KMS-11 (cell line): ENCODE measurements around the gene ARHGEF17.

ENCODE experiments used
- H2AFZ ChIP-seq: fragments of 200-600 bp; sonication (generic); 2 replicates; pipeline ENCODE4 v1.6.1; 2016; ENCODE audit warnings: antibody characterized with exemption, mixed run types, low read depth
- H3K27ac ChIP-seq: fragments of 200-600 bp; sonication (generic); 2 replicates; pipeline ENCODE4 v1.6.1; 2016; ENCODE audit warnings: mild to moderate bottlenecking, mixed run types
- H3K27me3 ChIP-seq: fragments of 200-600 bp; sonication (generic); 2 replicates; pipeline ENCODE4 v1.6.1; 2017; ENCODE audit warnings: mild to moderate bottlenecking, low read depth, mixed run types, moderate library complexity; ENCODE audit not compliant: insufficient read depth
- H3K36me3 ChIP-seq: fragments of 200-600 bp; sonication (generic); 2 replicates; pipeline ENCODE4 v1.6.1; 2017; ENCODE audit warnings: mild to moderate bottlenecking, mixed run types; ENCODE audit not compliant: insufficient read depth
- H3K4me1 ChIP-seq: fragments of 200-600 bp; sonication (generic); 2 replicates; pipeline ENCODE4 v1.6.1; 2016; ENCODE audit warnings: mild to moderate bottlenecking, low read depth, mixed run types; ENCODE audit not compliant: poor library complexity, severe bottlenecking
- H3K4me2 ChIP-seq: fragments of 200-600 bp; sonication (generic); 2 replicates; pipeline ENCODE4 v1.7.0; 2016; ENCODE audit warnings: mild to moderate bottlenecking, mixed run types
- H3K4me3 ChIP-seq: fragments of 200-600 bp; sonication (generic); IDR thresholded peaks from 2 replicates; pipeline ENCODE4 v1.6.1; 2017; ENCODE audit warnings: low read depth, low read length, mixed read lengths; ENCODE audit not compliant: insufficient read depth
- H3K79me2 ChIP-seq: fragments of 200-600 bp; sonication (generic); 2 replicates; pipeline ENCODE4 v1.6.1; 2016; ENCODE audit warnings: low read depth, mixed run types; ENCODE audit not compliant: insufficient read depth
- H3K9ac ChIP-seq: fragments of 200-600 bp; sonication (generic); 2 replicates; pipeline ENCODE4 v1.6.1; 2016; ENCODE audit warnings: mild to moderate bottlenecking, mixed run types
- H4K20me1 ChIP-seq: fragments of 200-600 bp; sonication (generic); 2 replicates; pipeline ENCODE4 v1.6.1; 2016; ENCODE audit warnings: mild to moderate bottlenecking, mixed run types; ENCODE audit not compliant: insufficient read depth
- CTCF ChIP-seq: fragments of 200-600 bp; sonication (generic); conservative IDR thresholded peaks from 2 replicates; pipeline ENCODE4 v1.6.1; 2017; ENCODE audit warnings: low read depth, mild to moderate bottlenecking, antibody characterized with exemption, low read length, moderate library complexity, mixed read lengths

The ARHGEF17 gene

DNA sequence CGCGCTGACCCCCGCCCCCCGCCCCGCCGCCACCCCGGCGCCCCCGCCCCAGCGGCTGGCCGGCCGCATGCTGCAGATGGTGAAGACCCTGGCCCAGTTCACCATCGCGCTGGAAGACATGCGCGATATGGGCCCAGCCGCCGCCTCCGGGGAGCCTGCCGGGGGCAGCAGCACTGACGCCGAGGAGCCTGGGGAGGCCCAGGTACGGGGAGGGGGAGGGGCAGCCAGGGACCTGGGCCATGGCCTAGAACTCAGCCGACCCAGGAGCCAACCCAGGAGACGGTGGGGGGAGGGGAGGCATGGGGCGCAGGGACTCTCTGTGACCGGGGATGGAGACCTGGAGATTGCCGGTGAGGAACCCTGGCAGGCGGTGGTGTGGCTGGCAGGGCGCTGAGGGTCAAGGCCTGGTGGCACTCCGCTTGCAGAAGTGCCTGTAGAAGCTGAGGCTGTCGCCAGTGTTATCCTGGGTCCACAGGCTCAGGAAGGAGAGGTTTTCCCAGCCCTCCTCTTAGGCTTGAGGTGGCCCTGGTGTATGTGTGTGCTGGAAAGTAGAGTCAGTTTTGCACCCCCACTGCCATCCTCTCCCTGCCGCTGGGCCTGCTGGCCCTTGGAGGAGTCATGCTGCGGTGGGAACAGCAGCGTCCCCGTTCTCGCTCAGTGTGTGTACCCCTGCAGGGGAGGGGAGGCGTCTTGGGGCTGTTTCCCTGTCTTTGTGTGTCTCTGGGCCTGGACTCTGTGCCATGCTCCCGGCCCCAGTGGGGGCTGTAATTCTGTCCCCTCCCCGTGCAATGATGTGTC, 35.2 kb downstream of the ARHGEF17 start:
- Histone ChIP-seq H3K9ac (no peak overlapping the region), H3K4me1 (no peaks in the 10 kb centered on the region), H3K4me2 (no peak overlapping the region), H4K20me1 (no peaks in the 10 kb centered on the region), H3K79me2 (no peaks in the 10 kb centered on the region), H3K4me3 (no peak overlapping the region), H3K27me3 (no peaks in the 10 kb centered on the region), H3K27ac (no peak overlapping the region), H3K36me3 (no peaks in the 10 kb centered on the region), H2AFZ (no peak overlapping the region)
- TF ChIP-seq CTCF, result no peak

- Histone ChIP-seq H3K36me3 (no peaks in the 10 kb centered on the region), H3K27ac (no peak overlapping the region), H3K9ac (no peak overlapping the region), H3K27me3 (no peaks in the 10 kb centered on the region), H3K4me1 (no peaks in the 10 kb centered on the region), H3K4me3 (no peak overlapping the region), H3K79me2 (no peaks in the 10 kb centered on the region), H2AFZ (no peak overlapping the region), H3K4me2 (no peak overlapping the region), H4K20me1 (no peaks in the 10 kb centered on the region)
- TF ChIP-seq CTCF, result no peak
Measured at GRCh38 chr11:73344191-73344607, 36.1 kb downstream of the ARHGEF17 start.

- no peaks in the 10 kb centered on the region for H3K36me3 ChIP-seq
- H3K27ac ChIP-seq, result no peak overlapping the region
- no peaks in the 10 kb centered on the region for H4K20me1 ChIP-seq
- H3K79me2 ChIP-seq, result no peaks in the 10 kb centered on the region
- H3K4me2 ChIP-seq, result no peak overlapping the region
- no peak overlapping the region for H3K9ac ChIP-seq
- no peak overlapping the region for H3K4me3 ChIP-seq
- no peak for TF ChIP-seq CTCF
- no peaks in the 10 kb centered on the region for H3K4me1 ChIP-seq
- H2AFZ ChIP-seq, result no peak overlapping the region
- H3K27me3 ChIP-seq, result no peaks in the 10 kb centered on the region
Measured at GRCh38 chr11:73345481-73346160, 37.5 kb downstream of the ARHGEF17 start.

GRCh38 chr11:73346186-73346935, 38.3 kb downstream of the ARHGEF17 start:
- H3K27ac ChIP-seq, result no peak overlapping the region
- no peaks in the 10 kb centered on the region for H3K79me2 ChIP-seq
- no peaks in the 10 kb centered on the region for H3K27me3 ChIP-seq
- TF ChIP-seq CTCF, result no peak
- no peaks in the 10 kb centered on the region for H3K4me1 ChIP-seq
- no peaks in the 10 kb centered on the region for H3K36me3 ChIP-seq
- H3K9ac ChIP-seq, result no peak overlapping the region
- no peak overlapping the region for H2AFZ ChIP-seq
- H3K4me3 ChIP-seq, result no peak overlapping the region
- no peak overlapping the region for H3K4me2 ChIP-seq
- H4K20me1 ChIP-seq, result no peaks in the 10 kb centered on the region
